HepG2 (cell line): Measurements from ENCODE around the gene DIS3L2. TPM values are rescaled to one million over a fixed set of nuclear protein-coding genes. Genes with fewer than 3 reads are reported as not detected.

Source experiments
- GATAD2A ChIP-seq: IDR thresholded peaks from 2 replicates; pipeline ENCODE4 v1.6.1; 2016
- HNF4A ChIP-seq: sonication (generic); formaldehyde crosslinking; IDR thresholded peaks from 2 replicates; pipeline ENCODE4 v1.4.0; 2020; ENCODE audit warnings: missing genetic modification reagents
- MIER2 ChIP-seq: IDR thresholded peaks from 2 replicates; pipeline ENCODE4 v1.6.1; 2016; ENCODE audit warnings: missing biosample characterization, missing genetic modification reagents
- PATZ1 ChIP-seq: sonication (generic); formaldehyde crosslinking; IDR thresholded peaks from 2 replicates; pipeline ENCODE4 v1.4.0; 2020; ENCODE audit warnings: missing genetic modification reagents
- PAXIP1 ChIP-seq: sonication (generic); formaldehyde crosslinking; conservative IDR thresholded peaks from 2 replicates; pipeline ENCODE4 v1.4.0; 2020; ENCODE audit warnings: mild to moderate bottlenecking, missing genetic modification reagents, moderate library complexity
- TSC22D2 ChIP-seq: sonication (generic); formaldehyde crosslinking; IDR thresholded peaks from 2 replicates; pipeline ENCODE4 v1.5.1; 2020; ENCODE audit warnings: missing genetic modification reagents, mild to moderate bottlenecking, borderline replicate concordance
- ZBTB7B ChIP-seq: sonication (generic); formaldehyde crosslinking; IDR thresholded peaks from 2 replicates; pipeline ENCODE4 v1.4.0; 2020; ENCODE audit warnings: missing genetic modification reagents
- ZNF264 ChIP-seq: sonication (generic); formaldehyde crosslinking; IDR thresholded peaks from 2 replicates; pipeline ENCODE4 v1.4.0; 2020; ENCODE audit warnings: missing genetic modification reagents
- ZXDC ChIP-seq: sonication (generic); formaldehyde crosslinking; IDR thresholded peaks from 2 replicates; pipeline ENCODE4 v1.5.0; 2020; ENCODE audit warnings: mild to moderate bottlenecking, missing genetic modification reagents
- polyA plus RNA-seq, 8 experiments: library from polyadenylated mRNA; depleted of rRNA in 3 of 8; stranded (reverse) in 7 of 8; unstranded in 1 of 8; fragments of >200 nt; fragmentation: Illumina TruSeq in 4 of 8; extraction: Trizol in 4 of 8; gene quantifications; 2 replicates each; pipeline versions ENCODE4 v1.2.1 to v1.2.3, GENCODE V29; 2011 to 2016; ENCODE audit warnings: low read depth in 4 of 8, missing spikeins in 1 of 8, mixed read lengths in 1 of 8; ENCODE audit not compliant: insufficient read depth in 1 of 8
- total RNA-seq, 5 experiments: library from RNA; depleted of rRNA; stranded (reverse); fragments of >200 nt; fragmentation: Illumina TruSeq; extraction: Trizol; gene quantifications; 2 replicates each; pipeline ENCODE4 v1.2.3, GENCODE V29; 2016; ENCODE audit warnings: low read depth in 1 of 5
- TF ChIP-seq, protein P1 (sequence below): sonication (generic); formaldehyde crosslinking; IDR thresholded peaks from 2 replicates; pipeline ENCODE4 v1.4.0; 2020; ENCODE audit warnings: missing genetic modification reagents
- TF ChIP-seq, protein P2 (sequence below): sonication (generic); formaldehyde crosslinking; conservative IDR thresholded peaks from 2 replicates; pipeline ENCODE4 v1.4.0; 2020; ENCODE audit warnings: missing genetic modification reagents

DIS3L2 gene
- total and polyA plus RNA-seq, 2 of the 13 experiments (the other 11 are each of a cell fraction or from before 2014, with no cell fraction given) = 7.0 to 23.9 TPM

DNA sequence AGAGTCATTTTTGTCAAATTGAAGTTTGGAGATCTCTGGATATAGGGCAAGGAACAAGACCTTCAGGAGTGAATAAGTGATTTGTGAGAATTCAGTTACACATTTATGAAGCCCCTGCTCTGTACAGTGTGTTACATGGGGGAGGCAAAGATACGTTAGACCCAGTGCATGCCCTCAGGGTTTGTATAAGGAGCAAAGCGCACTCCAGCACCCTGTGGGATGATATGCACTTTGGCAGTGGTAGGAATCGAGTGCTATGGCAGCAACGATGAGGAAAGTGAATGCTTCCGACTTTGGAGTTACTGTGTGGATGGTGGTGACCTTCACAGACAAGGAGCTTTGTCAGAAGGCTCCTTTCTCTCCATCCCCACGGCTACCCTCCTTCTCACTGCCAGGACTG lies 342.7 kb downstream of the DIS3L2 start (continued):
- TF ChIP-seq, protein P1, sequence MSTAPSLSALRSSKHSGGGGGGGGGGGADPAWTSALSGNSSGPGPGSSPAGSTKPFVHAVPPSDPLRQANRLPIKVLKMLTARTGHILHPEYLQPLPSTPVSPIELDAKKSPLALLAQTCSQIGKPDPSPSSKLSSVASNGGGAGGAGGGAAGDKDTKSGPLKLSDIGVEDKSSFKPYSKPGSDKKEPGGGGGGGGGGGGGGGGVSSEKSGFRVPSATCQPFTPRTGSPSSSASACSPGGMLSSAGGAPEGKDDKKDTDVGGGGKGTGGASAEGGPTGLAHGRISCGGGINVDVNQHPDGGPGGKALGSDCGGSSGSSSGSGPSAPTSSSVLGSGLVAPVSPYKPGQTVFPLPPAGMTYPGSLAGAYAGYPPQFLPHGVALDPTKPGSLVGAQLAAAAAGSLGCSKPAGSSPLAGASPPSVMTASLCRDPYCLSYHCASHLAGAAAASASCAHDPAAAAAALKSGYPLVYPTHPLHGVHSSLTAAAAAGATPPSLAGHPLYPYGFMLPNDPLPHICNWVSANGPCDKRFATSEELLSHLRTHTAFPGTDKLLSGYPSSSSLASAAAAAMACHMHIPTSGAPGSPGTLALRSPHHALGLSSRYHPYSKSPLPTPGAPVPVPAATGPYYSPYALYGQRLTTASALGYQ (CRISPR knock-in tag) = 0 out of 2 replicates have a peak, but pooled peaks have one; percentile 36
- TF ChIP-seq TSC22D2 (no peak), MIER2 (CRISPR knock-in tag) (no peak), ZBTB7B (CRISPR knock-in tag) (0 out of 2 replicates have a peak, but pooled peaks have one; percentile 57), GATAD2A (peak; percentile 35; the same call in 1 of the 2 replicates), ZNF264 (CRISPR knock-in tag) (0 out of 2 replicates have a peak, but pooled peaks have one; percentile 38), ZXDC (CRISPR knock-in tag) (no peak), HNF4A (CRISPR knock-in tag) (peak; percentile 89), PATZ1 (CRISPR knock-in tag) (peak; percentile 39; the same call in 1 of the 2 replicates), PAXIP1 (CRISPR knock-in tag) (peak; percentile 52)
- TF ChIP-seq, protein P2, sequence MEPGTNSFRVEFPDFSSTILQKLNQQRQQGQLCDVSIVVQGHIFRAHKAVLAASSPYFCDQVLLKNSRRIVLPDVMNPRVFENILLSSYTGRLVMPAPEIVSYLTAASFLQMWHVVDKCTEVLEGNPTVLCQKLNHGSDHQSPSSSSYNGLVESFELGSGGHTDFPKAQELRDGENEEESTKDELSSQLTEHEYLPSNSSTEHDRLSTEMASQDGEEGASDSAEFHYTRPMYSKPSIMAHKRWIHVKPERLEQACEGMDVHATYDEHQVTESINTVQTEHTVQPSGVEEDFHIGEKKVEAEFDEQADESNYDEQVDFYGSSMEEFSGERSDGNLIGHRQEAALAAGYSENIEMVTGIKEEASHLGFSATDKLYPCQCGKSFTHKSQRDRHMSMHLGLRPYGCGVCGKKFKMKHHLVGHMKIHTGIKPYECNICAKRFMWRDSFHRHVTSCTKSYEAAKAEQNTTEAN (CRISPR knock-in tag) = 0 out of 2 replicates have a peak, but pooled peaks have one; percentile 34
